Dermis blood vessel endothelial cell (primary cell): ENCODE results near the gene AXIN2. TPM values are rescaled to one million over a fixed set of nuclear protein-coding genes. Genes with fewer than 3 reads are reported as not detected.

ENCODE experiments used
- DNase-seq: peaks from one replicate; pipeline ENCODE4 v3.0.0; 2010
- total RNA-seq: library from RNA; depleted of rRNA; stranded (reverse); fragments of >200 nt; gene quantifications from 2 replicates; pipeline ENCODE4 v1.2.3, GENCODE V29; 2014

AXIN2 gene
- 3.1 and 3.6 TPM in 2 replicates for total RNA-seq

- peak; percentile 93 for DNase-seq
Measured at GRCh38 chr17:65561452-65562205, at the start of gene AXIN2. Gene AXIN2, minus strand, starts transcription at chr17:65561648. Its CDS starts 3,028 bp downstream, at chr17:65558620.

GRCh38 chr17:65609749-65610148 is 48.3 kb upstream of the AXIN2 start:
- DNase-seq, result no peak

- DNase-seq, result no peak
Measured at GRCh38 chr17:65609286-65609685, 47.8 kb upstream of the AXIN2 start.

GRCh38 chr17:65604070-65604469 is 42.6 kb upstream of the AXIN2 start:
- DNase-seq, result peak; percentile 90

GRCh38 chr17:65601881-65602280 is 40.4 kb upstream of the AXIN2 start:
- DNase-seq, result no peak

- DNase-seq, result no peak
Measured at GRCh38 chr17:65601145-65601544, 39.7 kb upstream of the AXIN2 start.

- no peak for DNase-seq
Measured at GRCh38 chr17:65600518-65600917, 39.1 kb upstream of the AXIN2 start.

- no peak for DNase-seq
Measured at GRCh38 chr17:65599650-65600049, 38.2 kb upstream of the AXIN2 start.

GRCh38 chr17:65598746-65599145 is 37.3 kb upstream of the AXIN2 start:
- DNase-seq, result no peak

GRCh38 chr17:65595071-65595656 is 33.7 kb upstream of the AXIN2 start:
- no peak for DNase-seq

GRCh38 chr17:65593855-65594845 is 32.7 kb upstream of the AXIN2 start:
- peak; percentile 26 for DNase-seq

- no peak for DNase-seq
Measured at GRCh38 chr17:65593092-65593854, 31.8 kb upstream of the AXIN2 start.

GRCh38 chr17:65592125-65592965 is 30.9 kb upstream of the AXIN2 start:
- DNase-seq, result no peak

- DNase-seq, result no peak
Measured at GRCh38 chr17:65589321-65589720, 27.9 kb upstream of the AXIN2 start.

GRCh38 chr17:65588181-65588808 is 26.8 kb upstream of the AXIN2 start:
- no peak for DNase-seq

GRCh38 chr17:65587534-65588180 is 26.2 kb upstream of the AXIN2 start:
- DNase-seq, result peak; percentile 28

GRCh38 chr17:65586899-65587298 is 25.5 kb upstream of the AXIN2 start:
- DNase-seq, result no peak

GRCh38 chr17:65584604-65585521 is 23.4 kb upstream of the AXIN2 start:
- DNase-seq, result no peak

GRCh38 chr17:65583921-65584603 is 22.6 kb upstream of the AXIN2 start:
- DNase-seq, result no peak
